ENCODE results near the gene SSH2. TPM values are rescaled to one million over a fixed set of nuclear protein-coding genes. Genes with fewer than 3 reads are reported as not detected.
"Not testable (repeated sequence)": the region's sequence is repeated elsewhere in the genome, so short reads cannot be mapped to it uniquely, and the experiment has no call there.

SSH2 gene
- total RNA-seq, 1 donor from 2014 or later = 21.9 TPM

DNA sequence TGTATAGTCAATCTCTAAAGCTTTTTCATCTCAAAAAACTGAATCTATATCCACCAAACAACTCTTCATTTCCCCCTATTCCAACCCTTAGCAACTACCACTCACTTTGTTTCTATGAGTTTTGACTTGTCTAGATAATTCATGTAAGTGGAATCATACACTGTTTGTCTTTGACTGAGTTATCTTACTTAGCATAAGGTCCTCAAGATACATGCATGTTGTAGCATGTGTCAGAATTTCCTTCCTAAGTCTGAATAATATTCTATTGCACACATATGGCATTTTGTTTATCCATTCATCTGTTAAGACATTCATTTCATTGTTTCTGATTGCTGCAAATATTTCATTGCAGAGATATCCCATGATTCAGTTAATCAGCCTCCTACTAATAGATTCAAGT, 72.2 kb downstream of the SSH2 start:
- TF ChIP-seq, protein P1, sequence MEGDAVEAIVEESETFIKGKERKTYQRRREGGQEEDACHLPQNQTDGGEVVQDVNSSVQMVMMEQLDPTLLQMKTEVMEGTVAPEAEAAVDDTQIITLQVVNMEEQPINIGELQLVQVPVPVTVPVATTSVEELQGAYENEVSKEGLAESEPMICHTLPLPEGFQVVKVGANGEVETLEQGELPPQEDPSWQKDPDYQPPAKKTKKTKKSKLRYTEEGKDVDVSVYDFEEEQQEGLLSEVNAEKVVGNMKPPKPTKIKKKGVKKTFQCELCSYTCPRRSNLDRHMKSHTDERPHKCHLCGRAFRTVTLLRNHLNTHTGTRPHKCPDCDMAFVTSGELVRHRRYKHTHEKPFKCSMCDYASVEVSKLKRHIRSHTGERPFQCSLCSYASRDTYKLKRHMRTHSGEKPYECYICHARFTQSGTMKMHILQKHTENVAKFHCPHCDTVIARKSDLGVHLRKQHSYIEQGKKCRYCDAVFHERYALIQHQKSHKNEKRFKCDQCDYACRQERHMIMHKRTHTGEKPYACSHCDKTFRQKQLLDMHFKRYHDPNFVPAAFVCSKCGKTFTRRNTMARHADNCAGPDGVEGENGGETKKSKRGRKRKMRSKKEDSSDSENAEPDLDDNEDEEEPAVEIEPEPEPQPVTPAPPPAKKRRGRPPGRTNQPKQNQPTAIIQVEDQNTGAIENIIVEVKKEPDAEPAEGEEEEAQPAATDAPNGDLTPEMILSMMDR (IDR thresholded peaks at IDR 0.05) = no peak
- Mint-ChIP-seq H3K27ac (ENCODE audit: unreplicated experiment) (no peak overlapping the region), H3K4me3 (ENCODE audit: unreplicated experiment) (no peak overlapping the region), H3K4me1 (ENCODE audit: unreplicated experiment) (peaks cover 7% of the 10 kb centered on the region), H3K27me3 (ENCODE audit: unreplicated experiment) (no peaks in the 10 kb centered on the region), H3K36me3 (ENCODE audit: unreplicated experiment) (peaks cover 3% of the 10 kb centered on the region), H3K9me3 (ENCODE audit: unreplicated experiment) (peaks cover 4% of the 10 kb centered on the region)
- no peak for DNase-seq (ENCODE audit: extremely low spot score, unreplicated experiment)

DNA sequence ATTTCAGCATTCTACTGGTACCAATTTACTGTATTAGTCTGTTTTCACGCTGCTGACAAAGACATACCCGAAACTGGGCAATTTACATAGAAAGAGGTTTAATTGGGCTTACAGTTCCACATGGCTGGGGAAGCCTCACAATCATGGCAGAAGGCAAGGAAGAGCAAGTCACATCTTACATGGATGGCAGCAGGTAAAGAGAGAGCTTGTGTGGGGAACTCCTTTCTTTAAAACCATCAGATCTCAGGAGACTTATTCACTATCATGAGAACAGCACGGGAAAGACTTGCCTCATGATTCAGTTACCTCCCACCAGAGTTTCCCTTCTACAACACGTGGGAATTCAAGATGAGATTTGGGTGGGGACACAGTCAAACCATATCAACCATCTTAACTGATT, 72.9 kb downstream of the SSH2 start:
- H3K27me3 Mint-ChIP-seq (ENCODE audit: unreplicated experiment); H3K4me1 Mint-ChIP-seq (ENCODE audit: unreplicated experiment); H3K36me3 Mint-ChIP-seq (ENCODE audit: unreplicated experiment); DNase-seq (ENCODE audit: extremely low spot score, unreplicated experiment); H3K27ac Mint-ChIP-seq (ENCODE audit: unreplicated experiment); H3K4me3 Mint-ChIP-seq (ENCODE audit: unreplicated experiment); H3K9me3 Mint-ChIP-seq (ENCODE audit: unreplicated experiment): not testable (repeated sequence)

DNA sequence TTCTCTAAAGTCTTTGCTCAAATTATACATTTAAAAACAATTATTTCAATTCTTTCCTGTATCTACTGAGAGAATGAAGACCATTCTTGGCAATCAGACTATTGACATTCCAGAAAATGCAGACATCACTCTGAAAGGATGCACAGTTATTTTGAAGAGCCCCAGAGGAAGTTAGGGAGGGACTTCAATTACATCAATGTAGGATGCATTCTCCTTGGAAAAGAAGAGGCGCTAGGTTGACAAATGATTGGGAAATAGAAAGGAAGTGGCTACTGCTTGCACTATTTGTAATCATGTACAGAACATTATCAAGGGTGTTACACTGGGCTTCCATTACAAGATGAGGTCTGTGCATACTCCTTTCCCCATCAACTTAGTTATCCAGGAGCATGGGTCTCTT, 74.3 kb downstream of the SSH2 start:
- Mint-ChIP-seq H3K27ac (ENCODE audit: unreplicated experiment) (no peak overlapping the region), H3K36me3 (ENCODE audit: unreplicated experiment) (peaks cover 3% of the 10 kb centered on the region), H3K27me3 (ENCODE audit: unreplicated experiment) (no peaks in the 10 kb centered on the region), H3K4me3 (ENCODE audit: unreplicated experiment) (no peak overlapping the region), H3K9me3 (ENCODE audit: unreplicated experiment) (peaks cover 4% of the 10 kb centered on the region), H3K4me1 (ENCODE audit: unreplicated experiment) (peaks cover 5% of the 10 kb centered on the region)
- DNase-seq (ENCODE audit: extremely low spot score, unreplicated experiment) = no peak
- TF ChIP-seq, protein P1 (IDR thresholded peaks at IDR 0.05) = no peak

DNA sequence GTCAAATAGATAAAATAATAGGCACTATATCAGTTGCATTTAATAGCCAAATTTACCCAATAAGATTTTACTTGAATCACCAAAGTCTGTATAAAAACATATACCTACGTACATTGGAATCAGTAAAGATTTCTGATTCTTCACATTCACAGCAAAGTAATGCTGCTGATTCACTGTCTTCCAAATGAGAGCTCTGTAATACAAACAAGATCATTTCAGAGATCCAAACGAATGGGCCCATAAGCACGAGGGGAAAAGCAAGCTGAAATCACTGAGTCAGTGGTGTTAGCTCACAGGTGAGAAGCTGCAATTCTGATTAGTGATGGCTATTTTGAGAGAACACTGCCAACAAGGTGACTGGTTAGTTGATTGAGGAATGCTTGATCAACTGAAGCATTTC, 81.3 kb downstream of the SSH2 start:
- no peaks in the 10 kb centered on the region for H3K9me3 Mint-ChIP-seq (ENCODE audit: unreplicated experiment)

DNA sequence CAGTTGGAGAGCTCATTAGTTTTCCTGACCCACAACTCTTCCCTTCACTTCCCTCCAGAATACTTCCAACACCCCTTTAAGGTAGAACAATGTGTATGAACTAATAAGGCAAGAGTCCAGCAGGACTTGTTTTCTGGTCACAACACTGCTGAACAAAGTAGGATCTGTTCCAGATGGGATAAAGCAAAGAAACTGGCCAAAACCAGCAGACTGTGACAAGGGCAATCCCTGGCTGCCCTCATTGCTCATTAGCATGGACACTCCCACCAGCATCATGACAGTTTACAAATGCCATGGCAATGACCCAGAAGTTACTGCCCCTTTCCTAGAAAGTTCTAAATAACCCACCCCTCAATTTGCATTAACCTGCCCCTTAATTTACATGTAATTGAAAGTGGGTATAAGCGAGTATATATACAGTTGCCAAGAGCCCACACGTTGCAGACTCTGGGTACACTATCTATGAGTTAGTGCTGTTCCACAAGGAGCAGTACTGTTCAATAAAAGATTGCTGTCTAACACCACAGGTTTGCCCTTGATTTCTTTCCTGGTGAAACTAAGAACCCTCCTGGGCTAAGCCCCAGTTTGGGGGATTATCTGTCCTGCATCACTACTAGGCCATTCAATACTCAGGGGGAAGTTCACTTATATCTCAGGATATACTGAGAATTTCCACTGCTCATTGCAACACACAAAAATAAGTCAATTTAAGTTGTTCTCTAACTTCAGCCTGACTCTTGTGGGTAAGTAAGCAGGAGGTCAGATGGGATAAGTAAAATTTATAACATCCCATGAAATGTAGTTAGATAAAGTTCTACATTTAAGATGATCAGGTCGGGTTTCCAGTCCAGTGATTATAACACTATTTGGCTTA, 82.3 kb downstream of the SSH2 start:
- DNase-seq (ENCODE audit: extremely low spot score, unreplicated experiment) = no peak
- Mint-ChIP-seq H3K4me3 (ENCODE audit: unreplicated experiment) (no peak overlapping the region), H3K27ac (ENCODE audit: unreplicated experiment) (no peak overlapping the region)

More for the DNA sequence above, 81.3 kb downstream of the SSH2 start:
- Mint-ChIP-seq H3K27me3 (ENCODE audit: unreplicated experiment) (no peaks in the 10 kb centered on the region), H3K36me3 (ENCODE audit: unreplicated experiment) (peaks cover 5% of the 10 kb centered on the region), H3K4me3 (ENCODE audit: unreplicated experiment) (no peak overlapping the region), H3K27ac (ENCODE audit: unreplicated experiment) (no peak overlapping the region), H3K4me1 (ENCODE audit: unreplicated experiment) (peaks cover 15% of the 10 kb centered on the region)
- TF ChIP-seq, protein P1 (IDR thresholded peaks at IDR 0.05) = no peak
- no peak for DNase-seq (ENCODE audit: extremely low spot score, unreplicated experiment)

More for the DNA sequence above, 82.3 kb downstream of the SSH2 start:
- no peaks in the 10 kb centered on the region for H3K9me3 Mint-ChIP-seq (ENCODE audit: unreplicated experiment)
- H3K36me3 Mint-ChIP-seq (ENCODE audit: unreplicated experiment) = peaks cover 5% of the 10 kb centered on the region
- TF ChIP-seq, protein P1 (IDR thresholded peaks at IDR 0.05) = no peak
- H3K27me3 Mint-ChIP-seq (ENCODE audit: unreplicated experiment) = no peaks in the 10 kb centered on the region
- peaks cover 15% of the 10 kb centered on the region for H3K4me1 Mint-ChIP-seq (ENCODE audit: unreplicated experiment)

Measured in osteocyte (in vitro differentiated cells).